SK-N-SH treated with all-trans-retinoic acid at 6 μM for 48 hours (cell line): Measurements from ENCODE around the gene FMN1.
A peak's percentile ranks its signal among the peaks of the same experiment; 100 is the strongest.

Experiments used
- ATAC-seq: fragments of 200-7000 bp; cut with Tn5 transposase; 3 replicates; pipeline ENCODE4 v1.9.1; 2020; ENCODE audit warnings: mild to moderate bottlenecking, moderate library complexity
- ARNTL ChIP-seq: fragments of 450-650 bp; formaldehyde crosslinking; IDR thresholded peaks from 2 replicates; pipeline ENCODE4 v1.5.0; 2020; ENCODE audit warnings: low read depth, mild to moderate bottlenecking, moderate library complexity, borderline replicate concordance
- BACH2 ChIP-seq: fragments of 250-450 bp; sonication (Bioruptor Pico); IDR thresholded peaks from 2 replicates; pipeline ENCODE4 v1.9.0; 2021; ENCODE audit warnings: mild to moderate bottlenecking, borderline replicate concordance
- CSDC2 ChIP-seq: fragments of 250-450 bp; sonication (Bioruptor Pico); IDR thresholded peaks from 2 replicates; pipeline ENCODE4 v1.5.0; 2020; ENCODE audit warnings: mild to moderate bottlenecking, moderate library complexity
- ESRRG ChIP-seq: fragments of 250-450 bp; sonication (Bioruptor Pico); IDR thresholded peaks from 2 replicates; pipeline ENCODE4 v1.6.1; 2021; ENCODE audit warnings: mild to moderate bottlenecking
- GLIS3 ChIP-seq: fragments of 250-450 bp; sonication (Bioruptor Pico); IDR thresholded peaks from 2 replicates; pipeline ENCODE4 v1.5.0; 2020; ENCODE audit warnings: mild to moderate bottlenecking, moderate library complexity
- ISL1 ChIP-seq: fragments of 250-450 bp; sonication (Bioruptor Pico); IDR thresholded peaks from 2 replicates; pipeline ENCODE4 v2.1.2; 2022; ENCODE audit warnings: mild to moderate bottlenecking, moderate library complexity
- OSR1 ChIP-seq: fragments of 250-450 bp; sonication (Bioruptor Pico); IDR thresholded peaks from 2 replicates; pipeline ENCODE4 v1.8.0; 2022; ENCODE audit warnings: moderate library complexity, mild to moderate bottlenecking, inconsistent platforms
- PPARA ChIP-seq: fragments of 250-450 bp; sonication (Bioruptor Pico); IDR thresholded peaks from 2 replicates; pipeline ENCODE4 v1.5.0; 2020; ENCODE audit warnings: mild to moderate bottlenecking, borderline replicate concordance
- SNAI2 ChIP-seq: fragments of 250-450 bp; sonication (Bioruptor Pico); IDR thresholded peaks from 2 replicates; pipeline ENCODE4 v1.5.0; 2020; ENCODE audit warnings: mild to moderate bottlenecking, moderate library complexity
- TCF4 ChIP-seq: fragments of 250-450 bp; sonication (Bioruptor Pico); IDR thresholded peaks from 2 replicates; pipeline ENCODE4 v1.8.0; 2021; ENCODE audit warnings: mild to moderate bottlenecking, moderate library complexity, borderline replicate concordance
- ZC3H10 ChIP-seq: fragments of 250-450 bp; sonication (Bioruptor Pico); IDR thresholded peaks from 2 replicates; pipeline ENCODE4 v1.5.1; 2021; ENCODE audit warnings: mild to moderate bottlenecking, moderate library complexity
- ZFP3 ChIP-seq: fragments of 250-450 bp; sonication (Bioruptor Pico); IDR thresholded peaks from 2 replicates; pipeline ENCODE4 v1.5.0; 2020; ENCODE audit warnings: mild to moderate bottlenecking, moderate library complexity
- ZFP30 ChIP-seq: fragments of 450-650 bp; formaldehyde crosslinking; IDR thresholded peaks from 2 replicates; pipeline ENCODE4 v1.5.0; 2022; ENCODE audit warnings: mild to moderate bottlenecking, moderate library complexity
- ZNF565 ChIP-seq: fragments of 450-650 bp; formaldehyde crosslinking; conservative IDR thresholded peaks from 2 replicates; pipeline ENCODE4 v1.5.0; 2020; ENCODE audit warnings: low read depth, mild to moderate bottlenecking, moderate library complexity
- ZNF70 ChIP-seq: fragments of 450-650 bp; formaldehyde crosslinking; IDR thresholded peaks from 2 replicates; pipeline ENCODE4 v1.5.0; 2020; ENCODE audit warnings: mild to moderate bottlenecking, moderate library complexity
- ZNF8 ChIP-seq: fragments of 450-650 bp; formaldehyde crosslinking; IDR thresholded peaks from 2 replicates; pipeline ENCODE4 v1.5.0; 2020; ENCODE audit warnings: mild to moderate bottlenecking, moderate library complexity
- TF ChIP-seq, protein P1 (sequence below): fragments of 250-450 bp; sonication (Bioruptor Pico); IDR thresholded peaks from 2 replicates; pipeline ENCODE4 v1.5.0; 2020; ENCODE audit warnings: mild to moderate bottlenecking, moderate library complexity
- TF ChIP-seq, protein P2 (sequence below): fragments of 250-450 bp; sonication (Bioruptor Pico); IDR thresholded peaks from 2 replicates; pipeline ENCODE4 v1.5.1; 2021; ENCODE audit warnings: mild to moderate bottlenecking, moderate library complexity
- TF ChIP-seq, protein P3 (sequence below): fragments of 250-450 bp; sonication (Bioruptor Pico); IDR thresholded peaks from 2 replicates; pipeline ENCODE4 v1.5.1; 2020; ENCODE audit warnings: low read depth, mild to moderate bottlenecking, moderate library complexity

Gene FMN1

DNA sequence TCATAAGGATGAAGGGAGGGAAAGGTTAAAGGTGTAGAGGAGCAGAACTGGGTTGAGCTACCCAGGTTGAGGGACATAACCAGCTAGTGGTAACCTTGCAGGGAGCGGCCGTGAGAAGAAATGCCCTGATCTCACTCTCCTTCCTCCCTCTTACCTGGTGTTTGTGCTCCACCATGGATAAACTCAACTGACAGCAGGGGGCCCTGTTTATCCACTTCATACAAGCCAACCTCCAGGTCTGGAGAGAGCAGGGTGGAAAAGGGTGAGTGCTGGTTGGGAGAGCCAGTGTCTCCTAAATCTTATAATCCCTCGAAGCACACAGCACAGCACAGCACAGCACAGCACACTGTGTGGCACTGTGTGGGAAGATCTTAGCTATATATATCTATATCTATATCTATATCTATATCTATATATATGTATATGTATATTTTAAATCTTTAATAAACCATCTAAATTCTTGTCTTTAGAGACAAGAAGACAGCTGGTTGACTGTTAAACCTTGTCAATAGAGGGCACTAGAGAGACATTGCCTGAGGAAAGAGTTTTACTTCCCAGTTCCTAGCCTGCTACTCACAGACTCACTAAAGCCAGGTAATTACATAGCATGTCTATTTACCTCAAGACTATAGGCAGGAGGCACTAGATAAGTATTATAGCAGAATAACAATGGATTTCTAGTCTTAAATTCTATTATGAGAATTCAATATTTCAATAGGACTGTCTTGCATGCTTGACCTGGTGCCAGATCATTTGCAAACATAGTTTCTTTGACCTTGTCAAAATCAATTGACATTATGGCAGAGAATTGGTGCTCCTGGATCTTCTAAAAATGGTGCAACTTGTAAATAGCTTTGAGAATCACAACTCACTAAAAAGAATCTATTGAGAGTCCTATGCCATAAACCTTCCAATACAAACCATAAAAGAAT is 21.7 kb upstream of the FMN1 start (continued):
- TF ChIP-seq, protein P1, sequence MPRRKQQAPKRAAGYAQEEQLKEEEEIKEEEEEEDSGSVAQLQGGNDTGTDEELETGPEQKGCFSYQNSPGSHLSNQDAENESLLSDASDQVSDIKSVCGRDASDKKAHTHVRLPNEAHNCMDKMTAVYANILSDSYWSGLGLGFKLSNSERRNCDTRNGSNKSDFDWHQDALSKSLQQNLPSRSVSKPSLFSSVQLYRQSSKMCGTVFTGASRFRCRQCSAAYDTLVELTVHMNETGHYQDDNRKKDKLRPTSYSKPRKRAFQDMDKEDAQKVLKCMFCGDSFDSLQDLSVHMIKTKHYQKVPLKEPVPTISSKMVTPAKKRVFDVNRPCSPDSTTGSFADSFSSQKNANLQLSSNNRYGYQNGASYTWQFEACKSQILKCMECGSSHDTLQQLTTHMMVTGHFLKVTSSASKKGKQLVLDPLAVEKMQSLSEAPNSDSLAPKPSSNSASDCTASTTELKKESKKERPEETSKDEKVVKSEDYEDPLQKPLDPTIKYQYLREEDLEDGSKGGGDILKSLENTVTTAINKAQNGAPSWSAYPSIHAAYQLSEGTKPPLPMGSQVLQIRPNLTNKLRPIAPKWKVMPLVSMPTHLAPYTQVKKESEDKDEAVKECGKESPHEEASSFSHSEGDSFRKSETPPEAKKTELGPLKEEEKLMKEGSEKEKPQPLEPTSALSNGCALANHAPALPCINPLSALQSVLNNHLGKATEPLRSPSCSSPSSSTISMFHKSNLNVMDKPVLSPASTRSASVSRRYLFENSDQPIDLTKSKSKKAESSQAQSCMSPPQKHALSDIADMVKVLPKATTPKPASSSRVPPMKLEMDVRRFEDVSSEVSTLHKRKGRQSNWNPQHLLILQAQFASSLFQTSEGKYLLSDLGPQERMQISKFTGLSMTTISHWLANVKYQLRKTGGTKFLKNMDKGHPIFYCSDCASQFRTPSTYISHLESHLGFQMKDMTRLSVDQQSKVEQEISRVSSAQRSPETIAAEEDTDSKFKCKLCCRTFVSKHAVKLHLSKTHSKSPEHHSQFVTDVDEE (CRISPR knock-in tag): no peak
- TF ChIP-seq ZC3H10 (CRISPR knock-in tag) (no peak), TCF4 (CRISPR knock-in tag) (no peak), OSR1 (CRISPR knock-in tag) (no peak)

DNA sequence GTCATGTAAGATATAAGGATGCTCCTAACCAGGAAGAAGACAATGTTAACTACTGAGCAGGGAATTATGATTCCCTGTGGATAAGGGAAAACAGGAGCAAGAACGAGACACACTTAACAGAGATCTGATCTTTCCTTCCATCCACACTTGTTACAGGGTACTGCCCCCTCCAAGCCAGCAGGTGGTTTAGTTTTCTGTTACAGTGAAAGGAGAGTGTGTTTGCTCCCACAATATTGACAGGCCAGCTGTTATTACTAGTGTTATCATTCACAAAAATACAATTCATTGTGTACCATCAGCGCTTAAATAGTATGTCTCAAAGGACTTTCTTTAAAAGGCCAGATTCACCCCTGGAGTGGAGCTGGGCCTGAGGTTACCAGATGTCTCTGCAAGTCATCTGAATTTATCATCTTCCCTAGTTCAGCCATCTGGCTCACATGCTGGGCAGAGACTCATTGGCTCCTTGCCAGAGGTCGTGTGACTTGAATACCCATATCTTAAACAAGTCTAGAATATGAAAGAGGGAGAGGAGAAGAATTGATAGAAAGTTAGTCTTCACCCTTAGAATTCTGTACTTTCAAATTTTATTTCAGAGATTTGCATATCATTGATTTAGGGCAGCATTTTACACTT is 16.8 kb upstream of the FMN1 start:
- ATAC-seq: peak; percentile 66
- TF ChIP-seq, protein P1 (CRISPR knock-in tag): no peak
- TF ChIP-seq TCF4 (CRISPR knock-in tag): peak; percentile 75; the same call in 1 of the 2 replicates
- TF ChIP-seq CSDC2 (CRISPR knock-in tag): 0 out of 2 replicates have a peak, but pooled peaks have one; percentile 29
- no peak for TF ChIP-seq ARNTL (CRISPR knock-in tag)
- TF ChIP-seq ZFP3 (CRISPR knock-in tag): no peak

DNA sequence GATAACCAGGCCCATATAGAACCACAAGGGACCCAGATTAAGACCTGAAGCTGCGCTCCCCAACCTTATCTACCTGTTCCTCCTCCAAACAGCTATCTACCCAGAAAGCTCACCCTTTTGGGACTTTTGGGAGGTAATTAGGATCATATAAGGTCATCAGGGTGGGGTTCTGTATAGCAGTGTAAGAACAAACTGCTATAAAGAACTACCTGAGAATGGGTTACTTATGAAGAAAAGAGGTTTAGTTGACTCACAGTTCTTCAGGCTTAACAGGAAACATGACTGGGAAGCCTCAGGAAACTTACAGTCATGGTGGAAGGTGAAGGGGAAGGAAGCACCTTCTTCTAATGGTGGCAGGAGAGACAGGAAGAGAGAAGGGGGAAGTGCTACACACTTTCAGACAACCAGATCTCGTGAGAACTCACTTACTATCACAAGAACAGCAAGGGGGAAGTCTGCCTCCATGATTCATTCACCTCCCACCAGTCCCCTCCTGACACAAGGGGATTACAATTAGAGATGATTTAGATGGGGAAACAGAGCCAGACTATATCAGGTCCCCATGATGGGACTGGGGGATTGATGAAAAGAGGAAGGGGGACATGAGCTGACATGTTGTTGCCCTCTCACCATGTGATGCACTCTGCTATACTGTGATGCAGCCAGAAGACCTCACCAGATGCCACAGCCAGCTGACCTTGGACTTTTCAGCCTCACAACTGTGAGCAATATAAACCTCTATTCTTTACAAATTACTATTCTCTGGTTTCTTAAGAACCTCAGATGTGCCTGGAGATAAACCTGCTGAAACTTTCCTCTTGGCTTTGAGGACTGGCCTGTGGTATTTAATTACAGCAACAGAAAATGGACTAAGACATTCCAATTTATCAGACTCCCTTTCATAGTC is 15.3 kb upstream of the FMN1 start:
- ATAC-seq: peak; percentile 84
- TF ChIP-seq ZNF70 (no peak), ZNF565 (CRISPR knock-in tag) (no peak), GLIS3 (CRISPR knock-in tag) (no peak), ZFP3 (CRISPR knock-in tag) (no peak), ISL1 (CRISPR knock-in tag) (peak; percentile 76), TCF4 (CRISPR knock-in tag) (no peak; the same call in 1 of the 2 replicates), SNAI2 (CRISPR knock-in tag) (peak; percentile 88; the same call in 1 of the 2 replicates), CSDC2 (CRISPR knock-in tag) (no peak; the same call in 1 of the 2 replicates), ARNTL (CRISPR knock-in tag) (no peak), ZFP30 (CRISPR knock-in tag) (no peak)
- TF ChIP-seq, protein P2, sequence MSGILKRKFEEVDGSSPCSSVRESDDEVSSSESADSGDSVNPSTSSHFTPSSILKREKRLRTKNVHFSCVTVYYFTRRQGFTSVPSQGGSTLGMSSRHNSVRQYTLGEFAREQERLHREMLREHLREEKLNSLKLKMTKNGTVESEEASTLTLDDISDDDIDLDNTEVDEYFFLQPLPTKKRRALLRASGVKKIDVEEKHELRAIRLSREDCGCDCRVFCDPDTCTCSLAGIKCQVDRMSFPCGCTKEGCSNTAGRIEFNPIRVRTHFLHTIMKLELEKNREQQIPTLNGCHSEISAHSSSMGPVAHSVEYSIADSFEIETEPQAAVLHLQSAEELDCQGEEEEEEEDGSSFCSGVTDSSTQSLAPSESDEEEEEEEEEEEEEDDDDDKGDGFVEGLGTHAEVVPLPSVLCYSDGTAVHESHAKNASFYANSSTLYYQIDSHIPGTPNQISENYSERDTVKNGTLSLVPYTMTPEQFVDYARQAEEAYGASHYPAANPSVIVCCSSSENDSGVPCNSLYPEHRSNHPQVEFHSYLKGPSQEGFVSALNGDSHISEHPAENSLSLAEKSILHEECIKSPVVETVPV: no peak

DNA sequence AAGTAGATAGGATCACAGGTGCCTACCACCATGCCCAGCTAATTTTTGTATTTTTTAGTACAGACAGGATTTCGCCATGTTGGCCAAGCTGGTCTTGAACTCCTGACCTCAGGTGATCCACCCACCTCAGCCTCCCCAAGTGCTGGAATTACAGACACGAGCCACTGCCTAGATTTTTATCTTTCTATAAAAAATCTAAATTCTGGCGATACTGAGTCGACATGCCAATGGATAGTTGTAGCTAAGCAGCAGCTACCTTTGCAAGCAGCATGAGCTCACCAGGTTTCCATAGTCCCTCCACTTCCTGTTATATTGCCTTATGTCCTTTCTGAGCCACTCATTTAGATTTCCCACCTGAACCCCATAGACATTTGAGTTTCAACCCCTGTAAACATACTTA is 13.1 kb upstream of the FMN1 start:
- ATAC-seq: no peak
- no peak for TF ChIP-seq ZFP30 (CRISPR knock-in tag)
- TF ChIP-seq ISL1 (CRISPR knock-in tag): no peak
- TF ChIP-seq ESRRG: no peak
- no peak for TF ChIP-seq PPARA (CRISPR knock-in tag)
- no peak for TF ChIP-seq GLIS3 (CRISPR knock-in tag)
- no peak for TF ChIP-seq ZNF565 (CRISPR knock-in tag)
- TF ChIP-seq ZNF8 (CRISPR knock-in tag): no peak
- TF ChIP-seq TCF4 (CRISPR knock-in tag): no peak
- TF ChIP-seq, protein P2: no peak
- no peak for TF ChIP-seq BACH2 (CRISPR knock-in tag)
- TF ChIP-seq, protein P3, sequence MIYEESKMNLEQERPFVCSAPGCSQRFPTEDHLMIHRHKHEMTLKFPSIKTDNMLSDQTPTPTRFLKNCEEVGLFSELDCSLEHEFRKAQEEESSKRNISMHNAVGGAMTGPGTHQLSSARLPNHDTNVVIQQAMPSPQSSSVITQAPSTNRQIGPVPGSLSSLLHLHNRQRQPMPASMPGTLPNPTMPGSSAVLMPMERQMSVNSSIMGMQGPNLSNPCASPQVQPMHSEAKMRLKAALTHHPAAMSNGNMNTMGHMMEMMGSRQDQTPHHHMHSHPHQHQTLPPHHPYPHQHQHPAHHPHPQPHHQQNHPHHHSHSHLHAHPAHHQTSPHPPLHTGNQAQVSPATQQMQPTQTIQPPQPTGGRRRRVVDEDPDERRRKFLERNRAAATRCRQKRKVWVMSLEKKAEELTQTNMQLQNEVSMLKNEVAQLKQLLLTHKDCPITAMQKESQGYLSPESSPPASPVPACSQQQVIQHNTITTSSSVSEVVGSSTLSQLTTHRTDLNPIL (CRISPR knock-in tag): no peak
- TF ChIP-seq SNAI2 (CRISPR knock-in tag): no peak
- TF ChIP-seq OSR1 (CRISPR knock-in tag): no peak
- no peak for TF ChIP-seq CSDC2 (CRISPR knock-in tag)
